H1 (cell line): ENCODE data around the gene TINAGL1. TPM values are rescaled to one million over a fixed set of nuclear protein-coding genes. Genes with fewer than 3 reads are reported as not detected.

Experiments
- CTCF ChIA-PET: fragments of 300-600 bp; sonication (Branson Sonifier 250); formaldehyde crosslinking; loops from one replicate; lab custom pipeline; 2021; ENCODE audit not compliant: partially characterized antibody; lab: Charles Lee
- POLR2A ChIA-PET: fragments of 300-600 bp; sonication (Branson Sonifier 250); formaldehyde crosslinking; loops from one replicate; lab custom pipeline; 2021; ENCODE audit warnings: inconsistent platforms; ENCODE audit not compliant: partially characterized antibody; lab: Charles Lee
- DNase-seq, 2 experiments: peaks; one replicate each; pipeline versions ENCODE4 v3.0.0 to v3.0.0-alpha.2; 2010 to 2022; ENCODE audit warnings: low spot score in 2 of 2, low read depth in 1 of 2, mixed read lengths in 1 of 2
- FAIRE-seq: peaks from 2 replicates; lab custom pipeline; 2011; peaks lifted over from hg19 to GRCh38; lab: Jason Lieb, UNC
- H2AFZ ChIP-seq: 2 replicates; pipeline ENCODE4 v1.8.1; 2012; ENCODE audit warnings: low read length, inconsistent platforms
- H2AK5ac ChIP-seq: 2 replicates; pipeline ENCODE4 v1.6.1; 2013; ENCODE audit warnings: low read depth, low read length
- H2BK120ac ChIP-seq: replicated peaks from 2 replicates; pipeline ENCODE3; 2013; ENCODE audit warnings: low read depth, low read length, inconsistent platforms
- H2BK12ac ChIP-seq: 2 replicates; pipeline ENCODE4 v1.6.1; 2013; ENCODE audit warnings: low read depth, low read length
- H2BK15ac ChIP-seq: 2 replicates; pipeline ENCODE4 v1.6.1; 2013; ENCODE audit warnings: low read length
- H2BK20ac ChIP-seq: 2 replicates; pipeline ENCODE4 v1.6.1; 2013; ENCODE audit warnings: low read length
- H2BK5ac ChIP-seq: 2 replicates; pipeline ENCODE4 v1.6.1; 2013; ENCODE audit warnings: low read depth, low read length
- H3K14ac ChIP-seq: 2 replicates; pipeline ENCODE4 v1.6.1; 2013; ENCODE audit warnings: inconsistent platforms; ENCODE audit not compliant: insufficient read length
- H3K18ac ChIP-seq: 2 replicates; pipeline ENCODE4 v1.6.1; 2013; ENCODE audit warnings: low read length; ENCODE audit errors: extremely low read depth
- H3K23ac ChIP-seq: 2 replicates; pipeline ENCODE4 v1.6.1; 2013; ENCODE audit warnings: inconsistent platforms; ENCODE audit not compliant: insufficient read length
- H3K23me2 ChIP-seq: 2 replicates; pipeline ENCODE4 v1.6.1; 2013; ENCODE audit warnings: low read depth, low read length
- H3K27ac ChIP-seq: 2 replicates; pipeline ENCODE4 v1.6.1; 2011; ENCODE audit warnings: low read depth, low read length, inconsistent platforms
- H3K27me3 ChIP-seq, 4 experiments: replicated peaks in 1 of 4; 1 replicate in 1 of 4; 2 replicates in 3 of 4; pipeline versions ENCODE4 v1.6.1 to v1.8.1; 2011 to 2013; ENCODE audit warnings: low read length in 3 of 4, mild to moderate bottlenecking in 3 of 4, inconsistent platforms in 2 of 4, mixed read lengths in 2 of 4, moderate library complexity in 1 of 4; ENCODE audit not compliant: control insufficient read depth in 3 of 4, insufficient read depth in 3 of 4; ENCODE audit errors: extremely low read depth in 1 of 4
- H3K36me3 ChIP-seq, 4 experiments: 2 replicates each; pipeline versions ENCODE4 v1.6.1 to v1.8.1; 2011 to 2013; ENCODE audit warnings: mild to moderate bottlenecking in 4 of 4, low read length in 3 of 4, moderate library complexity in 2 of 4, control low read depth in 1 of 4, inconsistent platforms in 1 of 4; ENCODE audit not compliant: insufficient read depth in 4 of 4, control insufficient read depth in 2 of 4
- H3K4ac ChIP-seq: replicated peaks from 2 replicates; pipeline ENCODE3; 2013; ENCODE audit warnings: low read length, low read depth, mixed read lengths, inconsistent platforms; ENCODE audit not compliant: insufficient read length
- H3K4me1 ChIP-seq, 4 experiments: replicated peaks in 1 of 4; 1 replicate in 1 of 4; 2 replicates in 3 of 4; pipeline versions ENCODE4 v1.6.1 to v1.8.1; 2011 to 2013; ENCODE audit warnings: low read length in 3 of 4, inconsistent platforms in 2 of 4, mixed read lengths in 1 of 4; ENCODE audit not compliant: insufficient read depth in 4 of 4, control insufficient read depth in 3 of 4
- H3K4me2 ChIP-seq, 2 experiments: 2 replicates each; pipeline versions ENCODE4 v1.6.1 to v1.8.1; 2011 to 2013; ENCODE audit warnings: low read depth in 2 of 2, low read length in 2 of 2, control low read depth in 1 of 2, inconsistent platforms in 1 of 2, mild to moderate bottlenecking in 1 of 2; ENCODE audit not compliant: insufficient read depth in 1 of 2
- H3K4me3 ChIP-seq, 4 experiments: fragments of 200-600, 300-600 bp in 1 of 4; sonication (generic), shearing (Covaris generic), sonication (Bioruptor Twin) in 1 of 4; 2 replicates each; pipeline versions ENCODE4 v1.5.1 to v1.8.1; 2011 to 2016; ENCODE audit warnings: low read length in 4 of 4, low read depth in 3 of 4, control low read depth in 2 of 4, inconsistent platforms in 2 of 4, mild to moderate bottlenecking in 2 of 4, mixed read lengths in 1 of 4, moderate library complexity in 1 of 4; ENCODE audit not compliant: insufficient read depth in 2 of 4; ENCODE audit errors: extremely low read depth in 1 of 4
- H3K56ac ChIP-seq: replicated peaks from 2 replicates; pipeline ENCODE3; 2013; ENCODE audit warnings: low read depth, mild to moderate bottlenecking, mixed read lengths, low read length, inconsistent platforms; ENCODE audit not compliant: insufficient read length
- H3K79me1 ChIP-seq: 2 replicates; pipeline ENCODE4 v1.6.1; 2013; ENCODE audit warnings: low read depth, low read length, control low read depth
- H3K79me2 ChIP-seq, 2 experiments: 2 replicates each; pipeline versions ENCODE4 v1.6.1 to v1.8.1; 2012 to 2013; ENCODE audit warnings: low read length in 2 of 2, mild to moderate bottlenecking in 2 of 2, inconsistent platforms in 1 of 2; ENCODE audit not compliant: insufficient read depth in 2 of 2, control insufficient read depth in 1 of 2
- H3K9ac ChIP-seq, 4 experiments: replicated peaks in 1 of 4; 1 replicate in 1 of 4; 2 replicates in 3 of 4; pipeline versions ENCODE4 v1.6.1 to v1.8.1; 2011 to 2013; ENCODE audit warnings: low read depth in 3 of 4, low read length in 3 of 4, control low read depth in 2 of 4, mild to moderate bottlenecking in 2 of 4, moderate library complexity in 2 of 4, inconsistent platforms in 1 of 4; ENCODE audit errors: extremely low read depth in 1 of 4
- H3K9me3 ChIP-seq, 2 experiments: 2 replicates each; pipeline versions ENCODE4 v1.6.1 to v1.8.1; 2012 to 2013; ENCODE audit warnings: mild to moderate bottlenecking in 2 of 2, moderate library complexity in 2 of 2, control low read depth in 1 of 2, inconsistent platforms in 1 of 2, low read depth in 1 of 2, low read length in 1 of 2, mixed read lengths in 1 of 2; ENCODE audit not compliant: insufficient read depth in 2 of 2
- H4K20me1 ChIP-seq, 2 experiments: replicated peaks in 1 of 2; 2 replicates each; pipeline versions ENCODE3 to v1.8.1; 2011 to 2013; ENCODE audit warnings: inconsistent platforms in 2 of 2, low read length in 2 of 2, mild to moderate bottlenecking in 1 of 2; ENCODE audit not compliant: insufficient read depth in 2 of 2, control insufficient read depth in 1 of 2
- H4K5ac ChIP-seq: 2 replicates; pipeline ENCODE4 v1.6.1; 2013; ENCODE audit warnings: low read length, low read depth, mixed read lengths, inconsistent platforms; ENCODE audit not compliant: insufficient read length
- H4K8ac ChIP-seq: 2 replicates; pipeline ENCODE4 v1.8.0; 2013; ENCODE audit warnings: mild to moderate bottlenecking, moderate library complexity, low read length, inconsistent platforms; ENCODE audit not compliant: insufficient read depth; ENCODE audit errors: extremely low read depth
- H4K91ac ChIP-seq: replicated peaks from 2 replicates; pipeline ENCODE3; 2013; ENCODE audit warnings: low read length, mixed read lengths, inconsistent platforms; ENCODE audit not compliant: insufficient read length
- BACH1 ChIP-seq: IDR thresholded peaks from 2 replicates; pipeline ENCODE4 v1.6.1; 2012; ENCODE audit warnings: low read length, improper control_type of control experiment
- BRCA1 ChIP-seq: IDR thresholded peaks from 2 replicates; pipeline ENCODE4 v1.6.1; 2012; ENCODE audit warnings: low read depth, low read length, improper control_type of control experiment
- YY1 ChIP-seq: IDR thresholded peaks from 2 replicates; pipeline ENCODE4 v1.6.1; 2011; ENCODE audit warnings: low read depth, mild to moderate bottlenecking, low read length
- whole genome bisulfite sequencing, 2 experiments: shearing (Covaris generic) in 1 of 2; methylation state at CpG; one replicate each; pipeline versions ENCODE4 v1.1.6 to v1.1.7; 2013 to 2015; ENCODE audit warnings: low lambda C conversion rate in 2 of 2, mixed read lengths in 2 of 2, inconsistent platforms in 1 of 2, low coverage in 1 of 2, missing lambda C conversion rate in 1 of 2; ENCODE audit not compliant: insufficient replicate concordance in 2 of 2, insufficient coverage in 1 of 2, insufficient read length in 1 of 2; ENCODE audit errors: extremely low coverage in 1 of 2, missing lambda C conversion rate in 1 of 2; 5-methylcytosine and 5-hydroxymethylcytosine counted together
- polyA plus RNA-seq, 7 experiments: library from polyadenylated mRNA; depleted of rRNA in 3 of 7; stranded (reverse) in 5 of 7; unstranded in 2 of 7; fragments of >200 nt in 5 of 7; fragments of 200-250 nt in 2 of 7; gene quantifications; 1 replicate in 5 of 7; 2 replicates in 1 of 7; 4 replicates in 1 of 7; pipeline versions ENCODE4 v1.2.1 to v1.2.3, GENCODE V29; 2011 to 2013; ENCODE audit warnings: missing spikeins in 2 of 7, mixed read lengths in 2 of 7
- total RNA-seq: library from RNA; stranded (reverse); fragmentation: NEBNext Ultra II Directional; extraction: Animal tissue kit (Norgen Biotek cat#: 25700); gene quantifications from 2 replicates; pipeline ENCODE4 v1.2.1, GENCODE V29; 2021

Gene TINAGL1
- total and polyA plus RNA-seq, 2 of the 8 experiments (the other 6 are each of a cell fraction or from before 2014, with no cell fraction given) = 11.2 to 21.7 TPM

- Histone ChIP-seq H3K79me1 (no peaks in the 10 kb centered on the region), H3K4me2 (no peak overlapping the region), H4K5ac (no peak overlapping the region), H3K4ac (no peak overlapping the region), H3K4me1 (peaks cover 5 to 27% (median 17%) of the 10 kb centered on the region in 4 experiments), H3K23me2 (no peaks in the 10 kb centered on the region; the same call in 1 of the 2 replicates), H3K56ac (no peak overlapping the region), H3K27ac (no peak overlapping the region), H2BK5ac (no peak overlapping the region), H3K79me2 (no peaks in the 10 kb centered on the region), H2BK20ac (no peak overlapping the region), H3K9ac (no peak overlapping the region), H4K8ac (no peak overlapping the region), H2AK5ac (no peak overlapping the region), H2BK12ac (no peak overlapping the region), H3K9me3 (no peaks in the 10 kb centered on the region), H3K4me3 (no peak overlapping the region), H2AFZ (no peak overlapping the region), H2BK15ac (no peak overlapping the region), H3K18ac (no peak overlapping the region), H3K36me3 (no peaks in the 10 kb centered on the region), H4K20me1 (no peaks in the 10 kb centered on the region), H2BK120ac (no peak overlapping the region), H3K27me3 (peaks cover 0 to 2% (median 0%) of the 10 kb centered on the region in 4 experiments; a peak in 2 of 7 replicates), H4K91ac (no peak overlapping the region), H3K14ac (no peak overlapping the region), H3K23ac (no peak overlapping the region)
- POLR2A ChIA-PET = no interaction called here
- WGBS, 2 experiments = 93% methylated on average over 8 of the region's 8 CpGs; no CpG with 5 or more reads in 1 of the 2 experiments
- FAIRE-seq (no peak), DNase-seq (peak in 1 of 2 experiments; percentile 36)
- TF ChIP-seq YY1 (no peak), BACH1 (no peak), BRCA1 (no peak)
- CTCF ChIA-PET = interaction anchor here (1.3 to 3.1 kb wide), 5 partner anchors 10 to 60 kb away, joined by 3 to 11 read pairs (median 6); no protein-coding TSS in a partner anchor
Observed at GRCh38 chr1:31573261-31573660, 3.1 kb upstream of the TINAGL1 start.
